Ascending aorta (tissue), 2 donors: ENCODE data around the gene BCL2L14. TPM values are rescaled to one million over a fixed set of nuclear protein-coding genes. Genes with fewer than 3 reads are reported as not detected.

Experiments used
- DNase-seq, 2 donors: peaks; one replicate each; pipeline ENCODE4 v3.0.0-alpha.2; 2019; ENCODE audit warnings: low spot score in 2 of 2
- H3K27ac ChIP-seq, 2 donors: fragments of 200-600 bp; sonication (generic); one replicate each; pipeline ENCODE4 v1.5.1; 2016 to 2017; ENCODE audit warnings: mild to moderate bottlenecking in 1 of 2
- H3K27me3 ChIP-seq: fragments of 200-600 bp; sonication (generic); one replicate; pipeline ENCODE4 v1.5.1; 2017
- H3K36me3 ChIP-seq, 2 donors: fragments of 200-600 bp; sonication (generic); one replicate each; pipeline ENCODE4 v1.5.1; 2016
- H3K4me1 ChIP-seq, 2 donors: fragments of 200-600 bp; sonication (generic); one replicate each; pipeline ENCODE4 v1.5.1; 2016 to 2017; ENCODE audit warnings: mild to moderate bottlenecking in 1 of 2
- H3K4me3 ChIP-seq, 2 donors: fragments of 200-600 bp; sonication (generic); one replicate each; pipeline ENCODE4 v1.5.1; 2016 to 2017; ENCODE audit warnings: mild to moderate bottlenecking in 1 of 2
- H3K9me3 ChIP-seq, 2 donors: fragments of 200-600 bp; sonication (generic); one replicate each; pipeline ENCODE4 v1.5.1; 2016
- CTCF ChIP-seq, 3 experiments: fragments of 200-600 bp in 2 of 3; fragments of 450-650 bp in 1 of 3; sonication (generic) in 2 of 3; IDR thresholded peaks; one replicate each; pipeline ENCODE4 v1.5.1; 2016 to 2019; ENCODE audit warnings: antibody characterized with exemption in 3 of 3, mild to moderate bottlenecking in 1 of 3, moderate library complexity in 1 of 3
- intact Hi-C: fragments of 100-400 bp; cut with DNase I; formaldehyde crosslinking; loops from one replicate; pipeline ENCODE4 v1.15.1; 2023
- total RNA-seq: library from RNA; depleted of rRNA; stranded (reverse); fragments of >200 nt; gene quantifications from one replicate; pipeline ENCODE4 v1.1.0, GENCODE V29; 2016

Gene BCL2L14
- total RNA-seq, 1 donor from 2014 or later = not detected

- Histone ChIP-seq H3K27ac (no peak overlapping the region), H3K4me3 (no peak overlapping the region), H3K4me1 (peaks cover 0 to 6% of the 10 kb centered on the region in 2 donors), H3K36me3 (no peaks in the 10 kb centered on the region), H3K27me3 (no peaks in the 10 kb centered on the region), H3K9me3 (no peaks in the 10 kb centered on the region)
- no peak for TF ChIP-seq CTCF (IDR thresholded peaks at IDR 0.05)
- no peak for DNase-seq
- intact Hi-C loops = no loop called here
These were observed 18.0 kb downstream of the BCL2L14 start for GRCh38 chr12:12088761-12089160.

GRCh38 chr12:12091071-12091470, 20.3 kb downstream of the BCL2L14 start:
- H3K27me3 ChIP-seq = no peaks in the 10 kb centered on the region
- no peak for TF ChIP-seq CTCF (IDR thresholded peaks at IDR 0.05)
- H3K4me1 ChIP-seq = peaks cover 0 to 6% of the 10 kb centered on the region in 2 donors
- H3K36me3 ChIP-seq = no peaks in the 10 kb centered on the region
- H3K4me3 ChIP-seq = no peak overlapping the region
- no peak overlapping the region for H3K27ac ChIP-seq
- H3K9me3 ChIP-seq = no peaks in the 10 kb centered on the region
- DNase-seq = no peak
- intact Hi-C loops = no loop called here

GRCh38 chr12:12091977-12092663, 21.4 kb downstream of the BCL2L14 start:
- peaks cover 0 to 6% of the 10 kb centered on the region in 2 donors for H3K4me1 ChIP-seq
- intact Hi-C loops = no loop called here

GRCh38 chr12:12094481-12094880, 23.7 kb downstream of the BCL2L14 start:
- intact Hi-C loops = no loop called here
- no peaks in the 10 kb centered on the region for H3K36me3 ChIP-seq
- no peaks in the 10 kb centered on the region for H3K9me3 ChIP-seq
- H3K4me1 ChIP-seq = peaks cover 0 to 3% of the 10 kb centered on the region in 2 donors
- H3K27me3 ChIP-seq = no peaks in the 10 kb centered on the region
- no peak for DNase-seq
- no peak for TF ChIP-seq CTCF (IDR thresholded peaks at IDR 0.05)
- H3K27ac ChIP-seq = no peak overlapping the region
- H3K4me3 ChIP-seq = no peak overlapping the region

More at GRCh38 chr12:12091977-12092663, 21.4 kb downstream of the BCL2L14 start:
- Histone ChIP-seq H3K36me3 (no peaks in the 10 kb centered on the region), H3K27me3 (no peaks in the 10 kb centered on the region), H3K4me3 (no peak overlapping the region), H3K27ac (no peak overlapping the region), H3K9me3 (no peaks in the 10 kb centered on the region)
- no peak for DNase-seq
- TF ChIP-seq CTCF (IDR thresholded peaks at IDR 0.05) = no peak

GRCh38 chr12:12095021-12095420, 24.3 kb downstream of the BCL2L14 start:
- peaks cover 0 to 3% of the 10 kb centered on the region in 2 donors for H3K4me1 ChIP-seq
- TF ChIP-seq CTCF (IDR thresholded peaks at IDR 0.05) = no peak
- no peaks in the 10 kb centered on the region for H3K27me3 ChIP-seq

More at GRCh38 chr12:12095021-12095420, 24.3 kb downstream of the BCL2L14 start:
- no peak overlapping the region for H3K27ac ChIP-seq
- no peak for DNase-seq
- H3K9me3 ChIP-seq = no peaks in the 10 kb centered on the region
- intact Hi-C loops = no loop called here
- H3K4me3 ChIP-seq = no peak overlapping the region
- H3K36me3 ChIP-seq = no peaks in the 10 kb centered on the region
